Measurements from ENCODE around the gene SH3RF3.

Gene SH3RF3

GRCh38 chr2:109182426-109182825 lies 53.4 kb downstream of the SH3RF3 start:
- Histone ChIP-seq H3K9me3 (ENCODE audit: control insufficient read depth, low read length) (peaks cover 10% of the 10 kb centered on the region), H3K27ac (ENCODE audit: low read depth, low read length, severe bottlenecking) (no peak overlapping the region), H3K4me3 (ENCODE audit: extremely low read depth, insufficient read depth, low read length, poor library complexity, severe bottlenecking) (no peak overlapping the region), H3K4me1 (ENCODE audit: control insufficient read depth, insufficient read depth, low read length, poor library complexity, severe bottlenecking) (no peaks in the 10 kb centered on the region), H3K36me3 (ENCODE audit: control insufficient read depth, insufficient read depth, low read length) (no peaks in the 10 kb centered on the region)
- 83% methylated on average over 2 of the region's 2 CpGs; no CpG with 5 or more reads in 1 of the 2 experiments for WGBS, 2 experiments (ENCODE audit: insufficient coverage in 2 of 2)

DNA sequence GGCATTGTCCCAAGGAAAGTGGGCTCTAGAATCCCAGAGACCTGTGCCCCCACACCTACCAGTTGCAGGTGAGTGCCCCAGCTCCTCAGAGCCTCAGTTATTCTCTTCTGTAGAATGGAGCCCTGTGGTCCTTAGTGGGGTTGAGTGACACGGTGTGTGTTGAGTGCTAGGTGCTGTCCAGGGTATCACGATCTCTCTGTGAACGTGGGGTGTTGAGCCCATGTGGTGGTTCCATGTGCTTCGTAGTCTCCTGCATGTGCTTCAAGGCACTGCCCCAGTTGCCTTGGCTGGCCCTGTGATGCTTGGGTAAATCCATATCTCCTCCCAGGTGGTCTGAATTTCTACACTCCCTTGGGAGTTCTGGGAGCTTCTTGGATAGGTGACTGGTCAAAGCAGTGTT lies 54.9 kb downstream of the SH3RF3 start:
- no peaks in the 10 kb centered on the region for H3K36me3 ChIP-seq (ENCODE audit: control insufficient read depth, insufficient read depth, low read length)
- no peaks in the 10 kb centered on the region for H3K4me1 ChIP-seq (ENCODE audit: control insufficient read depth, insufficient read depth, low read length, poor library complexity, severe bottlenecking)
- H3K9me3 ChIP-seq (ENCODE audit: control insufficient read depth, low read length): peaks cover 10% of the 10 kb centered on the region
- 93% methylated on average over 3 of the region's 4 CpGs; no CpG with 5 or more reads in 1 of the 2 experiments for WGBS, 2 experiments (ENCODE audit: insufficient coverage in 2 of 2)
- no peak overlapping the region for H3K27ac ChIP-seq (ENCODE audit: low read depth, low read length, severe bottlenecking)
- no peak overlapping the region for H3K4me3 ChIP-seq (ENCODE audit: extremely low read depth, insufficient read depth, low read length, poor library complexity, severe bottlenecking)

DNA sequence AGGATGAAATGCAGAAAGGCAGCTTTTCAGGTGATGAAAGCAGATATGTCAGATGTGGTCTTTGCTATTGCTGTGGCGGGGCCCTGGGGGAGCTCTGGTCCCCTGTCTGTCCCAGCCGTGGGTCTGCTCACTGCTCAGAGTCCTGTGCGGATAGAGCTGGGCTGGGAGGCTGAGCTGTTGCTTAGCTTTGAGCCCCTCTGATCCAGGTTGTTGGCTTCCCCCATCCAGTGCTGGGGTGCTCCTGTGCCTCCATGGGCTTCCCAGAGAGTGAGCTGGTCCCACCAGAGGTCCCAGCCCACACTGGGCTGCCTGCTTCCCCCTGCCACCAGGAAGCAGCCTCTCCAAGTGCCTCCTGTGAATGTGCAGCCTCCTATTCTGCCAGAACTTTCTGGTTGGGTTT lies 55.4 kb downstream of the SH3RF3 start:
- no peak overlapping the region for H3K4me3 ChIP-seq (ENCODE audit: extremely low read depth, insufficient read depth, low read length, poor library complexity, severe bottlenecking)
- peaks cover 8% of the 10 kb centered on the region for H3K9me3 ChIP-seq (ENCODE audit: control insufficient read depth, low read length)
- no peak overlapping the region for H3K27ac ChIP-seq (ENCODE audit: low read depth, low read length, severe bottlenecking)
- 100% methylated on average over 3 of the region's 3 CpGs for WGBS, 2 experiments (ENCODE audit: insufficient coverage in 2 of 2)
- no peaks in the 10 kb centered on the region for H3K36me3 ChIP-seq (ENCODE audit: control insufficient read depth, insufficient read depth, low read length)
- no peaks in the 10 kb centered on the region for H3K4me1 ChIP-seq (ENCODE audit: control insufficient read depth, insufficient read depth, low read length, poor library complexity, severe bottlenecking)

DNA sequence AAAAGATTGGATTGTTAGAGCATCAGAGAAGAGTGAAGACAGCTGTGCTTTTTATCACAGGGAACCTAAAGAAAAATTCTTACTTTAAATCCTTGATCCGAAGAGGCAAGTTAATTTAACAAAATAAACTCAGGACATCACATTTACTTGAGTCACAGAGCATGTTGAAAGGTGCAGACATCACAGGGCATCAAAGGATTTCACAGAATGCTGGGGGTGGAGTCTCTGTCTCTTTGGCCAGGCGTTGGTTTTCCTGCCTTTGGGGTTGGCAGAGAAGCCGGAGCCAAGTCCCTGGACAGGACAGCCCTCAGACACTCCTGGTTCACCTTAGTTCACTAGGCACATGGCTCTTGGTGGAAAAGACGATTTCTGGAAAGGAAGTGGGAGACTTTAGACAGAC lies 56.3 kb downstream of the SH3RF3 start:
- WGBS, 2 experiments (ENCODE audit: insufficient coverage in 2 of 2): 33 to 80% methylated on average over 1 to 4 of the region's 4 CpGs
- H3K27ac ChIP-seq (ENCODE audit: low read depth, low read length, severe bottlenecking): no peak overlapping the region
- H3K36me3 ChIP-seq (ENCODE audit: control insufficient read depth, insufficient read depth, low read length): no peaks in the 10 kb centered on the region
- H3K4me3 ChIP-seq (ENCODE audit: extremely low read depth, insufficient read depth, low read length, poor library complexity, severe bottlenecking): no peak overlapping the region
- H3K4me1 ChIP-seq (ENCODE audit: control insufficient read depth, insufficient read depth, low read length, poor library complexity, severe bottlenecking): no peaks in the 10 kb centered on the region
- no peaks in the 10 kb centered on the region for H3K9me3 ChIP-seq (ENCODE audit: control insufficient read depth, low read length)

DNA sequence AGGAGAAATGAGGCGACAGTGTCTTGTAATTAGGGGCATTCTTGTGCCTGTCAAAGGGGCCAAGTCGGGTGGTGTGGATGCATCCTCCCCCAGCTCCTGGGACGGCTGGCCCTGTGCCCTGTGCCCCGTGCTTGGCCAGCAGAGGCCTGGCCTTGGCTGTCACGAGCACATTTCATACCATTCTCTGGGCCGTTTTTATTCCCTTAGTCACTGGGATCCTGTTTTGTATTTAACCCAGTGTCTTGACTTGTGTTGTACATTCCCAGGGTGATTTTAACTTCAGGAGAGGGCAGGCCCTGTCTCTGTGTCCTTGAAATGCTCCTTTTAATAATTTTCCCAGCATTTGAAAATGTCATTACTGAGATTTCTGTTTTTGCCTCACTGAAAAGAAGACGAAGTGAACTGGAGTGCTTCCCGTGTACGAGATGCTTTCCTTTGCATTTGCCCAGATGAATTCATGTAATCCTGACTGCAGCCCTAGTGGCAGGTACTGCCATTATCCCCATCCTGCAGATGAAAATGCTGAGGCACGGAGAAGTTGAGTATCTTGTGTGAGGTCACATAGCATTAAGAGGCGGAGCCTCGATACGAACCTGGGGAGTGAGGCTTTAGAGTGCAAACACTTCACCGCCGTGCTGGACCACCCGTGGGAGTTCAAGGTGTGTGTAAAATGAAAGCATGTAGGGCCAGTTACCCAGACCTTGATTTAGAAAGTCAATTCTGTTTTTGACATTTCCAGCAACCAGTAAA lies 57.0 kb downstream of the SH3RF3 start:
- no peaks in the 10 kb centered on the region for H3K4me1 ChIP-seq (ENCODE audit: control insufficient read depth, insufficient read depth, low read length, poor library complexity, severe bottlenecking)
- WGBS, 2 experiments (ENCODE audit: insufficient coverage in 2 of 2): 90 to 97% methylated on average over 15 of the region's 16 CpGs
- H3K4me3 ChIP-seq (ENCODE audit: extremely low read depth, insufficient read depth, low read length, poor library complexity, severe bottlenecking): no peak overlapping the region
- no peaks in the 10 kb centered on the region for H3K9me3 ChIP-seq (ENCODE audit: control insufficient read depth, low read length)
- no peak overlapping the region for H3K27ac ChIP-seq (ENCODE audit: low read depth, low read length, severe bottlenecking)
- no peaks in the 10 kb centered on the region for H3K36me3 ChIP-seq (ENCODE audit: control insufficient read depth, insufficient read depth, low read length)

GRCh38 chr2:109186656-109187250 lies 57.7 kb downstream of the SH3RF3 start:
- 91 to 94% methylated on average over 4 of the region's 9 CpGs for WGBS, 2 experiments (ENCODE audit: insufficient coverage in 2 of 2)
- H3K4me3 ChIP-seq (ENCODE audit: extremely low read depth, insufficient read depth, low read length, poor library complexity, severe bottlenecking): no peak overlapping the region
- H3K27ac ChIP-seq (ENCODE audit: low read depth, low read length, severe bottlenecking): no peak overlapping the region
- no peaks in the 10 kb centered on the region for H3K4me1 ChIP-seq (ENCODE audit: control insufficient read depth, insufficient read depth, low read length, poor library complexity, severe bottlenecking)
- no peaks in the 10 kb centered on the region for H3K9me3 ChIP-seq (ENCODE audit: control insufficient read depth, low read length)
- H3K36me3 ChIP-seq (ENCODE audit: control insufficient read depth, insufficient read depth, low read length): no peaks in the 10 kb centered on the region

DNA sequence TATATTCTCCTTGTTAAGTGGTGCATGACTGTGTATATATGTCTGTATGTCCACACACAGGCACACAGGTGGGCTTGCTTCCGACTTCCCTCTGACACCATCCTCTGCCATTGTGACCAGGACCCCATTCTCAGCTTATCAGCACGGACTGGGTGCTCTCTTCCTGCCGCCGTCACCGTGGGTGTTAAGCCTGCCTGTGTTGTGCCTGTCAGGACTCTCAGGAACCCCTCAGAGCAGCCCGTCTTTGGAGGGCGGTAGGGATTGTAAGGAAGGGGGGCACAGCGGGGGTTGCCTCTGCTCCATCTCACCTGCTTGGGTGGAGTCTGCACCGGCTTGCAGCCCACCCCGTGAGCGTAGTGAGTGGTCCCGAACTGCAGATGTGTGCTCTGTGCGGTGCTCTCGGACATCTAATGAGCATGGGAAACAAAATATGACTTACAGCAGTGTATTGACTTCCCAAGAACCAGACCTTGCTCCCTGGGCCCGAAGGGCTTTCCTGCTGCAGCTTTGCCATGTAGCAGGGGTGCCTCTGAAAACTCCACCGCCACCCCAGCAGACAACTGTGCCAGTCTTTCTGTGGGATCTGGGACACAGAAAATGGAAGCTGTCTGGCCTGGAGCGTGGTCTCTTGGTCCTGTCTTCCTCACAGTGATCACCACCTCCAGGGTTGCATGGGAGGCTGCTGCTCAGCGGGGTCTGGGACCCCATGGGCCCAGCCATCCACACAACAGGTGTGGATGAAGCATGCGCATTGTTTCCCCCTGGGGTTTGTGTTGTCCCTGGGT lies 58.9 kb downstream of the SH3RF3 start:
- no peak overlapping the region for H3K27ac ChIP-seq (ENCODE audit: low read depth, low read length, severe bottlenecking)
- H3K9me3 ChIP-seq (ENCODE audit: control insufficient read depth, low read length): no peaks in the 10 kb centered on the region
- H3K4me1 ChIP-seq (ENCODE audit: control insufficient read depth, insufficient read depth, low read length, poor library complexity, severe bottlenecking): no peaks in the 10 kb centered on the region
- H3K36me3 ChIP-seq (ENCODE audit: control insufficient read depth, insufficient read depth, low read length): no peaks in the 10 kb centered on the region
- WGBS, 2 experiments (ENCODE audit: insufficient coverage in 2 of 2): 83 to 85% methylated on average over 16 to 18 of the region's 19 CpGs
- H3K4me3 ChIP-seq (ENCODE audit: extremely low read depth, insufficient read depth, low read length, poor library complexity, severe bottlenecking): no peak overlapping the region

DNA sequence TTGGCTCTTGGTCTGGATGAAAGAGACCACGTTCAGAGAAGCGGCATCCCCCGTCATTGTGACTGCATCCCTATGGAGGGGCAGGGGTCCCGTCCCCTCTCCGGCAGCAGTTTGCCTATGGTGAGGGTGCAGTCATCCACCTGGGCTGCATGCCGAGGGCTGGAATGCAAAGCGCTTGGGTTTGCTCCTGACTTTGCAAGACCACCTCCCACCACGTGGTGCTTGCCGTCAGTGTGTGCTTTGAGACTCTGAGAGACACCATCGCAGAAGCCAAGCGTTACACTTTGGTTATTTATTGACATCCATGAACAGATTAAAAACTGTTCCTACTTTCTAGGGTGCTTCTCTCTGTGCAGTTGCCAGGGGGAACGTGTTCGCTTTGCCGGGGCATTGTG lies 59.5 kb downstream of the SH3RF3 start:
- no peak overlapping the region for H3K27ac ChIP-seq (ENCODE audit: low read depth, low read length, severe bottlenecking)
- H3K9me3 ChIP-seq (ENCODE audit: control insufficient read depth, low read length): no peaks in the 10 kb centered on the region
- H3K4me3 ChIP-seq (ENCODE audit: extremely low read depth, insufficient read depth, low read length, poor library complexity, severe bottlenecking): no peak overlapping the region
- no peaks in the 10 kb centered on the region for H3K4me1 ChIP-seq (ENCODE audit: control insufficient read depth, insufficient read depth, low read length, poor library complexity, severe bottlenecking)
- no peaks in the 10 kb centered on the region for H3K36me3 ChIP-seq (ENCODE audit: control insufficient read depth, insufficient read depth, low read length)
- WGBS, 2 experiments (ENCODE audit: insufficient coverage in 2 of 2): 74 to 79% methylated on average over 10 to 11 of the region's 14 CpGs

- Histone ChIP-seq H3K36me3 (ENCODE audit: control insufficient read depth, insufficient read depth, low read length) (no peaks in the 10 kb centered on the region), H3K9me3 (ENCODE audit: control insufficient read depth, low read length) (no peaks in the 10 kb centered on the region), H3K27ac (ENCODE audit: low read depth, low read length, severe bottlenecking) (no peak overlapping the region), H3K4me3 (ENCODE audit: extremely low read depth, insufficient read depth, low read length, poor library complexity, severe bottlenecking) (no peak overlapping the region), H3K4me1 (ENCODE audit: control insufficient read depth, insufficient read depth, low read length, poor library complexity, severe bottlenecking) (no peaks in the 10 kb centered on the region)
- 100% methylated on average over 3 of the region's 4 CpGs; no CpG with 5 or more reads in 1 of the 2 experiments for WGBS, 2 experiments (ENCODE audit: insufficient coverage in 2 of 2)
Measured at GRCh38 chr2:109188898-109189297, 59.9 kb downstream of the SH3RF3 start.

GRCh38 chr2:109189751-109190150 lies 60.7 kb downstream of the SH3RF3 start:
- Histone ChIP-seq H3K9me3 (ENCODE audit: control insufficient read depth, low read length) (no peaks in the 10 kb centered on the region), H3K4me3 (ENCODE audit: extremely low read depth, insufficient read depth, low read length, poor library complexity, severe bottlenecking) (no peak overlapping the region), H3K36me3 (ENCODE audit: control insufficient read depth, insufficient read depth, low read length) (no peaks in the 10 kb centered on the region), H3K4me1 (ENCODE audit: control insufficient read depth, insufficient read depth, low read length, poor library complexity, severe bottlenecking) (no peaks in the 10 kb centered on the region), H3K27ac (ENCODE audit: low read depth, low read length, severe bottlenecking) (no peak overlapping the region)
- 90 to 100% methylated on average over 3 to 4 of the region's 5 CpGs for WGBS, 2 experiments (ENCODE audit: insufficient coverage in 2 of 2)
